ENCODE measurements around the gene NR2E3.
"Not testable (repeated sequence)": the region's sequence is repeated elsewhere in the genome, so short reads cannot be mapped to it uniquely, and the experiment has no call there.

The NR2E3 gene

GRCh38 chr15:71830981-71831380 lies 20.6 kb downstream of the NR2E3 start:
- H3K27ac ChIP-seq = no peak overlapping the region
- POLR2A ChIA-PET (ENCODE audit: low non-redundant PET) = no interaction called here
- DNase-seq (ENCODE audit: low spot score) = no peak
- CTCF ChIA-PET = no interaction called here
- no peak for TF ChIP-seq CTCF (conservative IDR thresholded peaks at IDR 0.05; ENCODE audit: low read depth)

- DNase-seq (ENCODE audit: low spot score) = no peak
- ChIA-PET POLR2A (ENCODE audit: low non-redundant PET) (no interaction called here), CTCF (no interaction called here)
- H3K27ac ChIP-seq = no peak overlapping the region
- TF ChIP-seq CTCF (conservative IDR thresholded peaks at IDR 0.05; ENCODE audit: low read depth) = no peak
Measured at GRCh38 chr15:71841563-71841962, 31.2 kb downstream of the NR2E3 start.

GRCh38 chr15:71844916-71845315 lies 34.6 kb downstream of the NR2E3 start:
- ChIA-PET POLR2A (ENCODE audit: low non-redundant PET) (no interaction called here), CTCF (no interaction called here)
- no peak overlapping the region for H3K27ac ChIP-seq
- TF ChIP-seq CTCF (conservative IDR thresholded peaks at IDR 0.05; ENCODE audit: low read depth) = no peak
- no peak for DNase-seq (ENCODE audit: low spot score)

- TF ChIP-seq CTCF (conservative IDR thresholded peaks at IDR 0.05; ENCODE audit: low read depth) = no peak
- CTCF ChIA-PET = no interaction called here
Measured at GRCh38 chr15:71853543-71853942, 43.2 kb downstream of the NR2E3 start.

GRCh38 chr15:71858232-71858631 lies 47.9 kb downstream of the NR2E3 start:
- DNase-seq (ENCODE audit: low spot score); CTCF ChIA-PET; POLR2A ChIA-PET (ENCODE audit: low non-redundant PET); H3K27ac ChIP-seq: not testable (repeated sequence)

More at GRCh38 chr15:71853543-71853942, 43.2 kb downstream of the NR2E3 start:
- POLR2A ChIA-PET (ENCODE audit: low non-redundant PET) = no interaction called here
- H3K27ac ChIP-seq = no peak overlapping the region
- no peak for DNase-seq (ENCODE audit: low spot score)
